NCI-H2107 (cell line): ENCODE measurements around the gene TPD52L2.
"Not testable (repeated sequence)": the region's sequence is repeated elsewhere in the genome, so short reads cannot be mapped to it uniquely, and the experiment has no call there.

Experiments
- DNase-seq: peaks from one replicate; lab custom pipeline; 2025; lab: John Stamatoyannopoulos, UW

The TPD52L2 gene

GRCh38 chr20:63855363-63856097 is 9.5 kb upstream of the TPD52L2 start:
- no peak for DNase-seq

GRCh38 chr20:63856098-63856511 is 9.0 kb upstream of the TPD52L2 start:
- DNase-seq, result no peak

GRCh38 chr20:63857764-63858392 is 7.2 kb upstream of the TPD52L2 start:
- no peak for DNase-seq

GRCh38 chr20:63858393-63859165 is 6.5 kb upstream of the TPD52L2 start:
- no peak for DNase-seq

- DNase-seq, result no peak
Observed at GRCh38 chr20:63859166-63859699, 5.8 kb upstream of the TPD52L2 start.

GRCh38 chr20:63860325-63861051 is 4.6 kb upstream of the TPD52L2 start:
- DNase-seq, result no peak

GRCh38 chr20:63861365-63861934 is 3.6 kb upstream of the TPD52L2 start, which contains the start of gene ABHD16B:
ABHD16B (plus strand) TSS chr20:63861498; CDS start chr20:63861541, 43 bp downstream.
- no peak for DNase-seq

- DNase-seq, result no peak
Observed at GRCh38 chr20:63861981-63862901, 2.8 kb upstream of the TPD52L2 start.

GRCh38 chr20:63863021-63863797 is 1.9 kb upstream of the TPD52L2 start:
- DNase-seq, result no peak

GRCh38 chr20:63863798-63864544 is 1.1 kb upstream of the TPD52L2 start:
- peak; percentile 61 for DNase-seq

- DNase-seq, result no peak
Observed at GRCh38 chr20:63864545-63864977, 509 bp upstream of the TPD52L2 start.

GRCh38 chr20:63867042-63867441 is 2.0 kb downstream of the TPD52L2 start:
- DNase-seq, result not testable (repeated sequence)

- no peak for DNase-seq
Observed at GRCh38 chr20:63868264-63868663, 3.2 kb downstream of the TPD52L2 start.

- DNase-seq, result no peak
Observed at GRCh38 chr20:63873477-63873971, 8.5 kb downstream of the TPD52L2 start.

GRCh38 chr20:63874241-63874640 is 9.2 kb downstream of the TPD52L2 start:
- not testable (repeated sequence) for DNase-seq

GRCh38 chr20:63876489-63877036 is 11.5 kb downstream of the TPD52L2 start:
- DNase-seq, result no peak

- DNase-seq, result no peak
Observed at GRCh38 chr20:63877755-63878470, 12.8 kb downstream of the TPD52L2 start.
